Measurements from ENCODE around the gene C16orf74.

C16orf74 gene

GRCh38 chr16:85716680-85717038, 34.2 kb downstream of the C16orf74 start:
- DNase-seq, result no peak

GRCh38 chr16:85716022-85716679, 34.7 kb downstream of the C16orf74 start:
- no peak for DNase-seq

GRCh38 chr16:85715169-85716021, 35.5 kb downstream of the C16orf74 start:
- DNase-seq, result no peak

- DNase-seq, result no peak
These were observed 38.1 kb downstream of the C16orf74 start for GRCh38 chr16:85712801-85713200.

GRCh38 chr16:85711982-85712587, 38.8 kb downstream of the C16orf74 start:
- no peak for DNase-seq

- no peak for DNase-seq
These were observed 40.2 kb downstream of the C16orf74 start for GRCh38 chr16:85710732-85711131.

- DNase-seq, result no peak
These were observed 40.9 kb downstream of the C16orf74 start for GRCh38 chr16:85709766-85710585.

- no peak for DNase-seq
These were observed 42.6 kb downstream of the C16orf74 start for GRCh38 chr16:85708338-85708737.

GRCh38 chr16:85707528-85708095, 43.3 kb downstream of the C16orf74 start:
- no peak for DNase-seq

GRCh38 chr16:85706449-85707034, 44.4 kb downstream of the C16orf74 start:
- DNase-seq, result no peak

- DNase-seq, result no peak
These were observed 45.7 kb downstream of the C16orf74 start for GRCh38 chr16:85704900-85705846.

GRCh38 chr16:85704011-85704410, 46.9 kb downstream of the C16orf74 start:
- no peak for DNase-seq

- DNase-seq, result no peak
These were observed 51.3 kb downstream of the C16orf74 start for GRCh38 chr16:85699628-85700027.

GRCh38 chr16:85698935-85699558, 51.8 kb downstream of the C16orf74 start:
- no peak for DNase-seq

GRCh38 chr16:85698459-85698891, 52.4 kb downstream of the C16orf74 start:
- DNase-seq, result no peak

GRCh38 chr16:85697431-85697830, 53.5 kb downstream of the C16orf74 start:
- DNase-seq, result no peak

- no peak for DNase-seq
These were observed 54.1 kb downstream of the C16orf74 start for GRCh38 chr16:85696781-85697180.

- DNase-seq, result no peak
These were observed 55.4 kb downstream of the C16orf74 start for GRCh38 chr16:85695196-85696128.

GRCh38 chr16:85690469-85691064, 60.3 kb downstream of the C16orf74 start:
- DNase-seq, result no peak
